ENCODE measurements around the gene CDK4.

Gene CDK4

GRCh38 chr12:57755454-57756372, 3.6 kb upstream of the CDK4 start:
- peak; percentile 31 for DNase-seq (ENCODE audit: low read depth)

DNA sequence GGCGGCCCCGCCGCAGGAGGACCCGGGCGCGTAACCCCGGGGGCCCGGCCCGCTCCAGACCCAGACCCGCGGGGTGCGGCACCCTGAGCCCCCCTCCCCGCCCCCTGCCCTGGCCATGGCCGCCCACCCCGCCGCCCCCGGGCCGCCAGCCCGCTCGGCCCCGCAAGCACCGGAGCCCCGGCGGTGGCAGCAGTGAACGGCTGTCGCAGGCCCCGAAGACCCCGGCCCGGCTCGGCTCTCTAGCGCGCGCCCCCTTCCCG, 3.0 kb upstream of the CDK4 start:
- DNase-seq (ENCODE audit: low read depth): no peak

GRCh38 chr12:57754411-57755193, 2.5 kb upstream of the CDK4 start, which contains the start of gene MARCHF9:
Gene MARCHF9, plus strand, starts transcription at chr12:57755103. Its CDS starts 426 bp downstream, at chr12:57755529.
- DNase-seq (ENCODE audit: low read depth): peak; percentile 65

- no peak for DNase-seq (ENCODE audit: low read depth)
These were observed 1.7 kb upstream of the CDK4 start for GRCh38 chr12:57753756-57754337.

DNA sequence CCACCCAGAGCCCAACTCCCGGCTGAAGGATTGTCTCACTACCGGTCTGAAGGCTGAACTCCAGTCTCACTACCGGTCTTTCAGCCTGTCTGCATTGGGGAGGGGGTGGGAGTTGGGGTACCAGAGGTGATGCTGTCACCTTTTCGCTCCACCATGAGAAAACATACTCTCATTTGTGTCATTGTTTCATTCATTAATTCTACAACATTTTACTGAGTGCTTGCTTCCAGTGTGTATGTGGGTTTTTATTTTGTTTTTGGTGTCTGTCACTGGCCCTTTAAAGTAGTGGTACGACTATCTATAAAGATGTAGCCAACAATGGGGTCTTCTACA, 524 bp upstream of the CDK4 start:
- no peak for DNase-seq (ENCODE audit: low read depth)

DNA sequence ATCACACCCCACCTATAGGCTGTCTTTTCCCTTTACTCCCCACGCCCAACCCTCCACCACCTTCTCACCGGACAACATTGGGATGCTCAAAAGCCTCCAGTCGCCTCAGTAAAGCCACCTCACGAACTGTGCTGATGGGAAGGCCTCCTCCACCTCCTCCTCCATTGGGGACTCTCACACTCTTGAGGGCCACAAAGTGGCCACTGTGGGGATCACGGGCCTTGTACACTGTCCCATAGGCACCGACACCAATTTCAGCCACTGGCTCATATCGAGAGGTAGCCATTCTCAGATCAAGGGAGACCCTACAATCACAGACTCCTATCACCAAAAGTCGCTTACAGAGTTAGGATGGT, 700 bp downstream of the CDK4 start:
- no peak for DNase-seq (ENCODE audit: low read depth)

DNA sequence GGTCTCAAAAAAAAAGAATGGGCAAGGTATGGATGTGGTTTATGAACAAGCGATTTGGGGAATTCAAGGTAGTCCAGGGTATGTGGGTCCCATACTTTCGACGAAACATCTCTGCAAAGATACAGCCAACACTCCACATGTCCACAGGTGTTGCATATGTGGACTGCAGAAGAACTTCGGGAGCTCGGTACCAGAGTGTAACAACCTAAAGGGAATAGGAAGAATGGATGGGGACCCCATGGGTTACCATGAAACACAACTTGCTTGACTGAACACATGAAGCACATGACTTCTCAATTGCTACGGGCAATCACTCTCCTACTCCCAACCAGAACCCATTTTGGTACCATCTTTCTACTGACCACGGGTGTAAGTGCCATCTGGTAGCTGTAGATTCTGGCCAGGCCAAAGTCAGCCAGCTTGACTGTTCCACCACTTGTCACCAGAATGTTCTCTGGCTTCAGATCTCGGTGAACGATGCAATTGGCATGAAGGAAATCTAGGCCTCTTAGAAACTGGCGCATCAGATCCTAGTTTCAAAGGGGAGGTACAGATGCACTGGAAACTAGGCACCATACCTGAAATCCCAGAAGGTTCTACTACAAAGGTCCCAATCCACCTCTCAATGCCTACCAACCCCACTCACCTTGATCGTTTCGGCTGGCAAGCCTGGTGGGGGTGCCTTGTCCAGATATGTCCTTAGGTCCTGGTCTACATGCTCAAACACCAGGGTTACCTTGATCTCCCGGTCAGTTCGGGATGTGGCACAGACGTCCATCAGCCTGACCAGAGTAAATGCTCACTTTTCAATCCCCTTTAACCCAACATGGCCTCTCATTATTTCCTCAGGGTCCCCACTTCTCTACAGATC, 1.3 kb downstream of the CDK4 start:
- no peak for DNase-seq (ENCODE audit: low read depth)

GRCh38 chr12:57749061-57749460, 3.0 kb downstream of the CDK4 start:
- DNase-seq (ENCODE audit: low read depth): no peak

DNA sequence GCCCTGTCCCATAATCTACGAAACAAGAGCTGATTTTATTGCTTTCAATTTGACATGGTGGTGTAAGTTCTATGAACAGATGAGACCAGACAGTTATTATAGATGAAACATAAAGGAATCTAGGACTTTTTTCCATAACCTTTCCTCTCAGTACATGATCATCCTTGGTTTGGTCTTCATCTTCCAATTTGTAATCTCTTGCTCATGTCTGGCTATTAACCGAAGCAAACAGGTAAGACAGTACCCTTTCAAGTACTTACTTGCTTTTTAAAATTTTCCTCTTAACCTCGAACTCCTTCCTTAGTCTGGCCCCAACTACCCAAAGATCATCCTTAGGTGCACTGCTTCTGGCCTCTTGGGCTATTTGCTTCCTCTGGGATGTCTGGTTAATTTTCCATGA, 6.1 kb downstream of the CDK4 start:
- no peak for DNase-seq (ENCODE audit: low read depth)

DNA sequence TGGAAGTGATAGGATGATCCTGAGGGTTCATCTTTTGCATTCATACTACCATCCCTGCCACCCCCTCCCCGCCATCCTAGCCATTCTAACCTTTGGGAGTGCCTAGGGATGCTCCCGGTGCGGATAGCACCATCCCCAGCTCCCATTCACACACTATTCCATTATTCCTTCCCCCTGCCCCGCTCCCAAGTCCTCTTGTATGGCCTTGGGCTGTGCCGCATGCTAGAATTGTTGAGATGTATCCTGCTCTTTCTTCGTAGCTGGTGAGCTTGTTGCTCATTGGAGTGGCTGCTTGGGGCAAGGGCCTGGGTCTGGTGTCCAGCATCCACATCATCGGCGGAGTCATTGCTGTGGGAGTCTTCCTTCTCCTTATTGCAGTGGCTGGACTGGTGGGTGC, 6.6 kb downstream of the CDK4 start:
- DNase-seq (ENCODE audit: low read depth): no peak

GRCh38 chr12:57744777-57745484, 7.2 kb downstream of the CDK4 start, which contains the start of gene TSPAN31:
Gene TSPAN31, plus strand, starts transcription at chr12:57745039. Its CDS starts 116 bp downstream, at chr12:57745155.
- DNase-seq (ENCODE audit: low read depth): peak; percentile 83

DNA sequence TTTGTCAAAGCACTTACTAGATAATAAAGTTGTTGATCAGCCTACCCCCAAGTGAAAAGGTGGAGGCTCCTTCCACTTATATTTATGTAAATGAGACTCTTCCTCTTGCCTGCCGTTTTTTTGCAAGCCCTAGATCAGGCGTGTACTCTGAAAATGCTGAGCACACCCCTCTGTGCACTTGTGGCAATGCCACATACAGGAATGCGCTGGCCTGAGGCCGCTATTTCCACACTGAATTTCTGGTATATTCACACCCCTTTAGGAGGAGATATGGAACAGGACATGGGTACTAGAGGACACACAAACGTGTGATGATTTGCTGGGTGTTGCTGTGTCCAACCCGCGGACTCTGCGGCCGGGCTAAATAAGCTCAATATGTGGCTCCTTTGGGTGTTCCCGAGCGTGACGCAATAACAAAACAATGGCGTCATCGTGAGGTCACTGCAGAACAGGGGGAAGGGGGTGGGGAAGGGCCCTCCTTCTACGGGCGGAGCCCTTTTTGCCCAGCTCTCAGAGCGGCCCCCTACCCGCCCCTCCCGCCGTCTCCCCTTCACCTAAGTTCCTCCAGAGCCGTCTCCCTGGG, 7.8 kb downstream of the CDK4 start:
- DNase-seq (ENCODE audit: low read depth): peak; percentile 60

GRCh38 chr12:57743769-57744168, 8.3 kb downstream of the CDK4 start:
- no peak for DNase-seq (ENCODE audit: low read depth)

- peak; percentile 65 for DNase-seq (ENCODE audit: low read depth)
These were observed 10.0 kb downstream of the CDK4 start for GRCh38 chr12:57741844-57742738.

DNA sequence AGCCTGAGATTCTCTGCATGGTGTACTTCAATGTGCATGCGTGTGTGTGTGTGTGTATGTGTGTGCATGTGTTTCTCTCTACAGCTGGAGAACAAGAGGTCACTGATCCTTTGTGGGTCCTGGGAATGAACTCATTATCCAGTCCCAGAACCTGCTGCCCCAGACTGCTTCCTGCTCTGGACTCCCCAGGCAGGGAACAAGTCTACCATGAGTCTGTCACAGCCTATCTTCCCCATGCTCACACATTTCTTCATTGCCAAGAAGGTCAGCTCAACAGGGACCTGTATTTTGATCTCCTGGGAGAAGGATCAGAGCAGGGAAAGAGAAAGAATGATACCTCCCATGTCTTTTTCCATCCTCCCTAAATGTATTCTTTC, 10.7 kb downstream of the CDK4 start:
- no peak for DNase-seq (ENCODE audit: low read depth)

DNA sequence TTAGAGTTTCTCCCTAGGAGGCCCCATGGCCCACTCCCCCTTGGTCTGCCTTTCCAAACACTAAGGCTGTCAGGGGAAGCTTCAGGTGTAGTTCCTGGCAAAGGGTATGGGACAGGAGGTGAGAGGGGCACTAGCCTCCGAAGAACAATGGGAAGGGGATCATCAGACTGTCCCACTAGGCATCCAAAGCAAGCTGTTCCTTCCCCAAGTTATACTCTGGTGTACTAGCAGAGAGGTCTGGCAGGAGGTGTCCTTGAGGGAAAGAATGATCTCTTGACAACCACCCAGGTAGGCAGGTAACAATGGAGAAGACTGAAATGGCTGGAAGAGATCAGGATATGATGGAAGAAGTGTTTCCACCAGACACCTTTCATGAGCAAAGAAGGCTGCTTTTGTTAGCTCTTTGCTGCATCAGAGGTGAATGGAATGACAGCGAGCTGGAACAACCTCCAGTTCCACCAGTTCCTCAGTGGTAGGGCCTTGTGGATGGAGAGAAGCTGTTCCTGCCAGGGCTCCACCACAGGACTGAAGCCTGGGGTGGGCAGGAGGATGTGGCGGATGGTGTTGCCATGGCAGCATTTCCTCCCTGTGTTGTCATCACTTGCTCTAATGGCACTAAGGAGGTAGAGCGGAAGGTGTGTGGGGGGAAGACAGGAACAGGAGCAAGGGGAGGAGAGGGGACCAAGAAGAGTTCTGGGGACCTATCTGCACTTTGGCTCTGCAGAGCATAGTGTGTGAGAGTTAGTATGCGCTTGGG, 11.3 kb downstream of the CDK4 start:
- DNase-seq (ENCODE audit: low read depth): peak; percentile 61

DNA sequence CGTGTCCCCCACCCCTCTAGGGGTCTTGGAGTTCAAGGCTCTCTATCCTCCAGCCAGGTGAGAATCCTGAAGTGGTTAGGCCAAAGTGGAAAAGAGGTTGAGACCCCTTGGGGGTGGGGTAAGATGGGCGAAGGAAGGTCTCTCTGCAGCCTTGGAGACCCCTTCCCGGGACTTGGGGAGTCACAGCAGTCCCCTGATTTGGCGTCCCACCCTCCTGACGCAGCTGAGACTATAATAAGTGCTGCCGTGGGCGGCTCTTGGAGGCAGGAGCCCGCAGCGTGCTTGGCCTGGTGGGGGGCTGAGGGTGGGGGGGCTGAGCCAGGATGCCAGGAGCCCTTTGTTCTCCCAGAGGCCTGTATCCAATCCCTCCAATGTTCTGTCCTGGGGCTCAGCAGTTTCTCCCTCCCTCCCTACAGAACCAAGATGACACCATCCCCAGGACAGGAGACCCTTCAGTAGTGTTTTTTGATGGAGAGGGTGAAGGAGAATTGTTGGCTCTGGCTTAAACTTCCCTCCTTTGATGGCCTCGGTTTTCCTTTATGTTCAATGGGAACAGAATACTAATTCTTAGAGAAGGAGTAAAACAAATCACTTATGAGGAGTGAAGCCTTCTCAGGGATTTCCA, 12.1 kb downstream of the CDK4 start:
- no peak for DNase-seq (ENCODE audit: low read depth)

GRCh38 chr12:57739387-57739786, 12.7 kb downstream of the CDK4 start:
- no peak for DNase-seq (ENCODE audit: low read depth)

Data from stimulated activated CD8-positive, alpha-beta memory T cell treated with anti-CD3 and anti-CD28 coated beads, Interleukin-12 subunit alpha, Interleukin-12 subunit beta, amount 100 ng/mL, for 4 hours (primary cell).